IMR-90 (cell line): ENCODE data around the gene ADRA1B. TPM values are rescaled to one million over a fixed set of nuclear protein-coding genes. Genes with fewer than 3 reads are reported as not detected.
A peak's percentile ranks its signal among the peaks of the same experiment; 100 is the strongest.

Experiments used
- ATAC-seq: fragments of 200-7000 bp; cut with Tn5 transposase; 2 replicates; pipeline ENCODE4 v1.9.1; 2020; ENCODE audit warnings: low read depth, mild to moderate bottlenecking, moderate library complexity
- BruUV-seq: library from RNA; stranded (reverse); fragments of 400-500 nt; replicated peaks from 2 replicates; lab custom pipeline; 2021; lab: Mats Ljungman, UMichigan
- CTCF ChIA-PET: fragments of 300-600 bp; formaldehyde crosslinking; extraction: SDS; loops from one replicate; lab custom pipeline; 2021; ENCODE audit warnings: antibody characterized with exemption; lab: Yijun Ruan, JAX
- POLR2A ChIA-PET: fragments of 300-600 bp; sonication (Branson Sonifier 250); formaldehyde crosslinking; loops from one replicate; lab custom pipeline; 2022; ENCODE audit warnings: antibody characterized with exemption; ENCODE audit not compliant: unreplicated experiment; lab: Charles Lee
- DNase-seq: peaks from one replicate; pipeline ENCODE4 v3.0.0; 2013
- H2AFZ ChIP-seq: replicated peaks from 2 replicates; pipeline ENCODE3; 2013; ENCODE audit warnings: low read length, mild to moderate bottlenecking; ENCODE audit not compliant: poor library complexity
- H2AK5ac ChIP-seq: 2 replicates; pipeline ENCODE4 v1.6.1; 2013; ENCODE audit warnings: low read depth, low read length, inconsistent platforms
- H2AK9ac ChIP-seq: replicated peaks from 2 replicates; pipeline ENCODE3; 2013; ENCODE audit warnings: mild to moderate bottlenecking, low read depth, low read length, moderate library complexity; ENCODE audit not compliant: poor library complexity
- H2BK120ac ChIP-seq: 2 replicates; pipeline ENCODE4 v1.6.1; 2013; ENCODE audit warnings: low read depth, low read length, inconsistent platforms
- H2BK15ac ChIP-seq: 3 replicates; pipeline ENCODE4 v1.6.1; 2013; ENCODE audit warnings: low read depth, low read length, inconsistent platforms
- H2BK20ac ChIP-seq: 2 replicates; pipeline ENCODE4 v1.6.1; 2013; ENCODE audit warnings: low read depth, mild to moderate bottlenecking, inconsistent platforms, low read length, moderate library complexity
- H2BK5ac ChIP-seq: 2 replicates; pipeline ENCODE4 v1.6.1; 2013; ENCODE audit warnings: mild to moderate bottlenecking, low read depth, low read length, inconsistent platforms; ENCODE audit not compliant: poor library complexity, severe bottlenecking
- H3K14ac ChIP-seq: replicated peaks from 2 replicates; pipeline ENCODE4 v1.6.1; 2013; ENCODE audit warnings: low read depth, low read length, inconsistent platforms
- H3K18ac ChIP-seq: 2 replicates; pipeline ENCODE4 v1.6.1; 2013; ENCODE audit warnings: low read depth, low read length, control low read depth
- H3K23ac ChIP-seq: 2 replicates; pipeline ENCODE4 v1.6.1; 2013; ENCODE audit warnings: low read depth, low read length, inconsistent platforms
- H3K27ac ChIP-seq: 2 replicates; pipeline ENCODE4 v1.5.1; 2013; ENCODE audit warnings: mild to moderate bottlenecking, control low read depth, low read length; ENCODE audit not compliant: insufficient read depth
- H3K27me3 ChIP-seq: 2 replicates; pipeline ENCODE4 v1.6.1; 2013; ENCODE audit warnings: low read length; ENCODE audit not compliant: control insufficient read depth, insufficient read depth
- H3K36me3 ChIP-seq: 2 replicates; pipeline ENCODE4 v1.6.1; 2013; ENCODE audit warnings: low read length, mixed read lengths; ENCODE audit not compliant: control insufficient read depth, insufficient read depth
- H3K4ac ChIP-seq: 2 replicates; pipeline ENCODE4 v1.6.1; 2013; ENCODE audit warnings: low read depth, low read length, inconsistent platforms
- H3K4me1 ChIP-seq: 2 replicates; pipeline ENCODE4 v1.6.1; 2013; ENCODE audit warnings: low read length, mixed read lengths; ENCODE audit not compliant: control insufficient read depth, insufficient read depth
- H3K4me2 ChIP-seq: 2 replicates; pipeline ENCODE4 v1.6.1; 2013; ENCODE audit warnings: low read depth, mild to moderate bottlenecking, control low read depth, low read length, moderate library complexity
- H3K4me3 ChIP-seq: 2 replicates; pipeline ENCODE4 v1.5.1; 2013; ENCODE audit warnings: low read depth, mild to moderate bottlenecking, control low read depth, low read length, moderate library complexity; ENCODE audit not compliant: insufficient read depth
- H3K56ac ChIP-seq: 2 replicates; pipeline ENCODE4 v1.6.1; 2013; ENCODE audit warnings: low read length, inconsistent platforms; ENCODE audit not compliant: insufficient read depth; ENCODE audit errors: extremely low read depth
- H3K79me1 ChIP-seq, 2 experiments: 2 replicates each; pipeline ENCODE4 v1.6.1; 2013; ENCODE audit warnings: low read length in 2 of 2, inconsistent platforms in 1 of 2, low read depth in 1 of 2
- H3K9ac ChIP-seq: 2 replicates; pipeline ENCODE4 v1.6.1; 2013; ENCODE audit warnings: low read depth, low read length, control low read depth
- H3K9me1 ChIP-seq: 2 replicates; pipeline ENCODE4 v1.6.1; 2013; ENCODE audit warnings: low read length, inconsistent platforms; ENCODE audit not compliant: insufficient read depth
- H3K9me3 ChIP-seq: 2 replicates; pipeline ENCODE4 v1.6.1; 2013; ENCODE audit warnings: low read length; ENCODE audit not compliant: control insufficient read depth, insufficient read depth
- H4K20me1 ChIP-seq: 2 replicates; pipeline ENCODE4 v1.6.1; 2013; ENCODE audit warnings: low read length, inconsistent platforms; ENCODE audit not compliant: insufficient read depth
- H4K5ac ChIP-seq: 2 replicates; pipeline ENCODE4 v1.6.1; 2013; ENCODE audit warnings: mild to moderate bottlenecking, low read depth, low read length, control low read depth
- H4K8ac ChIP-seq, 2 experiments: 2 replicates each; pipeline ENCODE4 v1.6.1; 2013; ENCODE audit warnings: low read depth in 2 of 2, low read length in 2 of 2, control low read depth in 1 of 2, inconsistent platforms in 1 of 2
- H4K91ac ChIP-seq: 2 replicates; pipeline ENCODE4 v1.6.1; 2013; ENCODE audit warnings: low read depth, low read length, inconsistent platforms; ENCODE audit not compliant: insufficient read depth
- BHLHE40 ChIP-seq: fragments of 150-350 bp; IDR thresholded peaks from 2 replicates; pipeline ENCODE4 v1.6.1; 2016; ENCODE audit warnings: mild to moderate bottlenecking, low read depth, low read length
- CEBPB ChIP-seq: IDR thresholded peaks from 2 replicates; pipeline ENCODE4 v1.6.1; 2012; ENCODE audit warnings: low read depth, low read length, improper control_type of control experiment
- CHD1 ChIP-seq: IDR thresholded peaks from 2 replicates; pipeline ENCODE4 v1.6.1; 2012; ENCODE audit warnings: low read depth, low read length, improper control_type of control experiment
- ELK1 ChIP-seq: fragments of 150-350 bp; IDR thresholded peaks from 2 replicates; pipeline ENCODE4 v1.6.1; 2016; ENCODE audit warnings: low read depth, mild to moderate bottlenecking, low read length, moderate library complexity, borderline replicate concordance
- FOS ChIP-seq: fragments of 150-350 bp; IDR thresholded peaks from 2 replicates; pipeline ENCODE4 v1.6.1; 2016; ENCODE audit warnings: low read depth, low read length
- MAFK ChIP-seq: IDR thresholded peaks from 2 replicates; pipeline ENCODE4 v1.6.1; 2012; ENCODE audit warnings: low read depth, low read length, improper control_type of control experiment
- MAZ ChIP-seq: IDR thresholded peaks from 2 replicates; pipeline ENCODE4 v1.6.1; 2012; ENCODE audit warnings: low read depth, mild to moderate bottlenecking, low read length, improper control_type of control experiment, moderate library complexity, borderline replicate concordance
- MXI1 ChIP-seq: IDR thresholded peaks from 2 replicates; pipeline ENCODE4 v1.6.1; 2012; ENCODE audit warnings: low read depth, mild to moderate bottlenecking, low read length, moderate library complexity, borderline replicate concordance
- NFE2L2 ChIP-seq: fragments of 150-350 bp; IDR thresholded peaks from 2 replicates; pipeline ENCODE4 v1.6.1; 2016; ENCODE audit warnings: low read depth, mild to moderate bottlenecking, low read length
- POLR2A ChIP-seq: IDR thresholded peaks from 2 replicates; pipeline ENCODE4 v1.6.1; 2012; ENCODE audit warnings: mild to moderate bottlenecking, low read depth, low read length
- RAD21 ChIP-seq: IDR thresholded peaks from 2 replicates; pipeline ENCODE4 v1.6.1; 2012; ENCODE audit warnings: low read length, improper control_type of control experiment
- RCOR1 ChIP-seq: IDR thresholded peaks from 2 replicates; pipeline ENCODE4 v1.6.1; 2012; ENCODE audit warnings: mild to moderate bottlenecking, low read length, improper control_type of control experiment; ENCODE audit not compliant: insufficient replicate concordance
- RFX5 ChIP-seq: IDR thresholded peaks from 2 replicates; pipeline ENCODE4 v1.8.0; 2012; ENCODE audit warnings: low read depth, mild to moderate bottlenecking, low read length, moderate library complexity
- USF2 ChIP-seq: fragments of 150-350 bp; IDR thresholded peaks from 2 replicates; pipeline ENCODE4 v1.6.1; 2017; ENCODE audit warnings: mild to moderate bottlenecking, antibody characterized with exemption, low read length, low read depth
- WGBS, 2 experiments: methylation state at CpG; one replicate each; pipeline versions ENCODE4 v1.1.5 to v1.1.7; 2013; ENCODE audit warnings: missing lambda C conversion rate in 2 of 2; ENCODE audit not compliant: insufficient read length in 1 of 2; ENCODE audit errors: extremely low coverage in 2 of 2; 5-methylcytosine and 5-hydroxymethylcytosine counted together
- dilution Hi-C: fragments of 300-500 bp; cut with HindIII; formaldehyde crosslinking; loops from one replicate; pipeline ENCODE4 v1.14.3; 2018; ENCODE audit warnings: low sequenced_read_pairs; ENCODE audit not compliant: unreplicated experiment
- in situ Hi-C: fragments of 300-500 bp; cut with MboI; formaldehyde crosslinking; loops from 3 replicates; pipeline ENCODE4 v1.14.3; 2019; ENCODE audit warnings: low sequenced_read_pairs, inconsistent platforms, mixed read lengths
- intact Hi-C: fragments of 100-400 bp; cut with micrococcal nuclease; formaldehyde crosslinking; loops from 2 replicates; pipeline ENCODE4 v1.10.0; 2022
- polyA plus RNA-seq, 3 experiments: library from polyadenylated mRNA; depleted of rRNA; stranded (reverse); fragments of >200 nt; gene quantifications; 2 replicates each; pipeline ENCODE4 v1.2.3, GENCODE V29; 2012; ENCODE audit warnings: low replicate concordance in 1 of 3
- total RNA-seq: library from RNA; depleted of rRNA; stranded (reverse); fragments of >200 nt; gene quantifications from 2 replicates; pipeline ENCODE4 v1.2.3, GENCODE V29; 2012
- TF ChIP-seq, protein P1 (sequence below): conservative IDR thresholded peaks from 2 replicates; pipeline ENCODE4 v1.5.1; 2012; ENCODE audit warnings: mild to moderate bottlenecking, low read depth, low read length, improper control_type of control experiment

The ADRA1B gene
- total and polyA plus RNA-seq, 2 of the 4 experiments (the other 2 are of a cell fraction), result 0.18 to 1.5 TPM

DNA sequence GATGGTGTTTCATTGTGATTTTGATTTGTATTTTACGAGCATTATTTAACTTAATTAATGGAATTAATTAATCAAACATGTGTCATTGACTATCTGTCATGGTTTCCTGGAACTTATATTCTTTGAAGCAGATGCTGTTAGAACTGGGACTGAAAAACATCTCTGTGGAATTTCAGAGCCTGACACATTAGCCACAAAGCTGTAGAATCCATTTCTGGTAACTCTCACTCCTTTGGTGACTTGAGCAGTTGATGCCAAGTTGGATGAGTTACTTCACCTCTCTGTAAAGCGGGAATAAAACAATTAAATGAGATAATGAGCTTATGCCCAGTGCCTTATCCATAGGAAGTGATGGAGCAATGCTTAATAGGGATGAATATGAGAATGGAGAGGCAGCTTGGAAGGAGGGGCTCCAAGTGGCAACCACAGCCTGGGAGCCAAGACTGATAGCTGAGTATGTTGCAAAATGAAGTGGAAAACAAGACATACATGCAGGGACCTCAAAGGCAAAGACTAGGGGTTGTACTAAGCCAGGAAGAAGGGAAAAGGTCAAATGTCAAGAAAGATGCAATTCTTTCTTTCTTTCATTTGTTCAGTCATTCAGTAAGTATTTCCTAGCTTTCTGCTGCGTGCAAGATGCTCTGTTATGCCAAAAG is 23.1 kb upstream of the ADRA1B start:
- Histone ChIP-seq H2BK20ac (peak overlapping the region; percentile 8; the same call in 1 of the 2 replicates), H3K4ac (peak overlapping the region; percentile 6), H3K4me1 (peaks cover 11% of the 10 kb centered on the region), H2BK5ac (no peak overlapping the region), H4K91ac (no peak overlapping the region; the same call in 1 of the 2 replicates), H3K14ac (no peak overlapping the region), H3K9me1 (peaks cover 9% of the 10 kb centered on the region; the same call in 1 of the 2 replicates), H3K79me1 (no peaks in the 10 kb centered on the region), H4K20me1 (no peaks in the 10 kb centered on the region), H3K4me2 (no peak overlapping the region), H4K5ac (no peak overlapping the region), H3K18ac (no peak overlapping the region), H2AK9ac (no peak overlapping the region), H2BK15ac (peak overlapping the region; percentile 29; the same call in 1 of the 3 replicates), H3K9me3 (peaks cover 4% of the 10 kb centered on the region), H2BK120ac (no peak overlapping the region; the same call in 1 of the 2 replicates), H4K8ac (no peak overlapping the region), H3K27me3 (peaks cover 14% of the 10 kb centered on the region), H3K23ac (no peak overlapping the region), H3K56ac (no peak overlapping the region), H3K4me3 (no peak overlapping the region), H2AFZ (no peak overlapping the region), H2AK5ac (no peak overlapping the region), H3K36me3 (no peaks in the 10 kb centered on the region), H3K9ac (no peak overlapping the region), H3K27ac (no peak overlapping the region)
- dilution Hi-C loops, result no loop called here
- ATAC-seq (no peak), DNase-seq (no peak)
- in situ Hi-C loops, result no loop called here
- intact Hi-C loops, result loop anchor here (5.0 kb wide), 1 partner anchor 126 kb away; no protein-coding TSS in a partner anchor
- 80% methylated on average over 1 of the region's 3 CpGs; no CpG with 5 or more reads in 1 of the 2 experiments for WGBS, 2 experiments
- ChIA-PET POLR2A (no interaction called here), CTCF (no interaction called here)
- no TSS peak for BruUV-seq
- no peak for TF ChIP-seq MXI1
- TF ChIP-seq POLR2A, result no peak
- no peak for TF ChIP-seq RFX5
- TF ChIP-seq NFE2L2, result no peak
- TF ChIP-seq BHLHE40, result no peak
- TF ChIP-seq RCOR1, result no peak
- no peak for TF ChIP-seq CHD1
- no peak for TF ChIP-seq ELK1
- no peak for TF ChIP-seq MAZ
- TF ChIP-seq USF2, result no peak
- TF ChIP-seq RAD21, result no peak
- TF ChIP-seq, protein P1, sequence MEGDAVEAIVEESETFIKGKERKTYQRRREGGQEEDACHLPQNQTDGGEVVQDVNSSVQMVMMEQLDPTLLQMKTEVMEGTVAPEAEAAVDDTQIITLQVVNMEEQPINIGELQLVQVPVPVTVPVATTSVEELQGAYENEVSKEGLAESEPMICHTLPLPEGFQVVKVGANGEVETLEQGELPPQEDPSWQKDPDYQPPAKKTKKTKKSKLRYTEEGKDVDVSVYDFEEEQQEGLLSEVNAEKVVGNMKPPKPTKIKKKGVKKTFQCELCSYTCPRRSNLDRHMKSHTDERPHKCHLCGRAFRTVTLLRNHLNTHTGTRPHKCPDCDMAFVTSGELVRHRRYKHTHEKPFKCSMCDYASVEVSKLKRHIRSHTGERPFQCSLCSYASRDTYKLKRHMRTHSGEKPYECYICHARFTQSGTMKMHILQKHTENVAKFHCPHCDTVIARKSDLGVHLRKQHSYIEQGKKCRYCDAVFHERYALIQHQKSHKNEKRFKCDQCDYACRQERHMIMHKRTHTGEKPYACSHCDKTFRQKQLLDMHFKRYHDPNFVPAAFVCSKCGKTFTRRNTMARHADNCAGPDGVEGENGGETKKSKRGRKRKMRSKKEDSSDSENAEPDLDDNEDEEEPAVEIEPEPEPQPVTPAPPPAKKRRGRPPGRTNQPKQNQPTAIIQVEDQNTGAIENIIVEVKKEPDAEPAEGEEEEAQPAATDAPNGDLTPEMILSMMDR, result no peak
- no peak for TF ChIP-seq MAFK
- no peak for TF ChIP-seq CEBPB
- TF ChIP-seq FOS, result no peak
